ENCODE measurements around the gene IL21R.

The IL21R gene

GRCh38 chr16:27421961-27422740 is 20.2 kb downstream of the IL21R start:
- Histone ChIP-seq H3K4me3 (ENCODE audit: low read depth in 1 of 5, low read length in 5 of 5) (no peak overlapping the region), H3K4me1 (ENCODE audit: control insufficient read depth in 5 of 5, insufficient read depth in 5 of 5, low read length in 5 of 5) (no peaks in the 10 kb centered on the region), H3K27ac (ENCODE audit: low read depth, low read length) (no peak overlapping the region), H3K36me3 (ENCODE audit: control insufficient read depth in 5 of 5, insufficient read depth in 5 of 5, low read length in 5 of 5) (no peaks in the 10 kb centered on the region), H3K27me3 (ENCODE audit: control insufficient read depth in 5 of 5, insufficient read depth in 4 of 5, low read length in 5 of 5) (peaks cover 0 to 3% (median 0%) of the 10 kb centered on the region in 5 donors), H3K9me3 (ENCODE audit: control insufficient read depth in 5 of 5, low read length in 5 of 5) (peaks cover 0 to 23% (median 6%) of the 10 kb centered on the region in 5 donors), H3K9ac (ENCODE audit: low read length in 5 of 5) (no peak overlapping the region)

GRCh38 chr16:27424772-27425498 is 23.0 kb downstream of the IL21R start:
- peaks cover 0 to 23% (median 6%) of the 10 kb centered on the region in 5 donors for H3K9me3 ChIP-seq (ENCODE audit: control insufficient read depth in 5 of 5, low read length in 5 of 5)
- H3K9ac ChIP-seq (ENCODE audit: low read length in 5 of 5), result no peak overlapping the region
- H3K27ac ChIP-seq (ENCODE audit: low read depth, low read length), result no peak overlapping the region
- H3K4me3 ChIP-seq (ENCODE audit: low read depth in 1 of 5, low read length in 5 of 5), result no peak overlapping the region
- no peaks in the 10 kb centered on the region for H3K36me3 ChIP-seq (ENCODE audit: control insufficient read depth in 5 of 5, insufficient read depth in 5 of 5, low read length in 5 of 5)
- H3K4me1 ChIP-seq (ENCODE audit: control insufficient read depth in 5 of 5, insufficient read depth in 5 of 5, low read length in 5 of 5), result no peaks in the 10 kb centered on the region
- peaks cover 0 to 4% (median under 1%) of the 10 kb centered on the region in 5 donors for H3K27me3 ChIP-seq (ENCODE audit: control insufficient read depth in 5 of 5, insufficient read depth in 4 of 5, low read length in 5 of 5)

GRCh38 chr16:27425961-27426360 is 24.0 kb downstream of the IL21R start:
- H3K4me3 ChIP-seq (ENCODE audit: low read depth in 1 of 5, low read length in 5 of 5), result no peak overlapping the region
- peaks cover 0 to 9% (median 8%) of the 10 kb centered on the region in 5 donors for H3K27me3 ChIP-seq (ENCODE audit: control insufficient read depth in 5 of 5, insufficient read depth in 4 of 5, low read length in 5 of 5)
- no peak overlapping the region for H3K9ac ChIP-seq (ENCODE audit: low read length in 5 of 5)
- H3K27ac ChIP-seq (ENCODE audit: low read depth, low read length), result no peak overlapping the region
- H3K9me3 ChIP-seq (ENCODE audit: control insufficient read depth in 5 of 5, low read length in 5 of 5), result peaks cover 0 to 23% (median 6%) of the 10 kb centered on the region in 5 donors
- peaks cover 0 to 4% (median 0%) of the 10 kb centered on the region in 5 donors for H3K4me1 ChIP-seq (ENCODE audit: control insufficient read depth in 5 of 5, insufficient read depth in 5 of 5, low read length in 5 of 5)
- no peaks in the 10 kb centered on the region for H3K36me3 ChIP-seq (ENCODE audit: control insufficient read depth in 5 of 5, insufficient read depth in 5 of 5, low read length in 5 of 5)

- Histone ChIP-seq H3K36me3 (ENCODE audit: control insufficient read depth in 5 of 5, insufficient read depth in 5 of 5, low read length in 5 of 5) (no peaks in the 10 kb centered on the region), H3K4me1 (ENCODE audit: control insufficient read depth in 5 of 5, insufficient read depth in 5 of 5, low read length in 5 of 5) (peaks cover 0 to 8% (median 3%) of the 10 kb centered on the region in 5 donors), H3K9ac (ENCODE audit: low read length in 5 of 5) (no peak overlapping the region), H3K27ac (ENCODE audit: low read depth, low read length) (no peak overlapping the region), H3K4me3 (ENCODE audit: low read depth in 1 of 5, low read length in 5 of 5) (no peak overlapping the region), H3K27me3 (ENCODE audit: control insufficient read depth in 5 of 5, insufficient read depth in 4 of 5, low read length in 5 of 5) (peaks cover 0 to 14% (median 9%) of the 10 kb centered on the region in 5 donors), H3K9me3 (ENCODE audit: control insufficient read depth in 5 of 5, low read length in 5 of 5) (peaks cover 0 to 19% (median 9%) of the 10 kb centered on the region in 5 donors)
Observed at GRCh38 chr16:27426423-27427408, 24.7 kb downstream of the IL21R start.

- no peaks in the 10 kb centered on the region for H3K36me3 ChIP-seq (ENCODE audit: control insufficient read depth in 5 of 5, insufficient read depth in 5 of 5, low read length in 5 of 5)
- no peak overlapping the region for H3K27ac ChIP-seq (ENCODE audit: low read depth, low read length)
- H3K27me3 ChIP-seq (ENCODE audit: control insufficient read depth in 5 of 5, insufficient read depth in 4 of 5, low read length in 5 of 5), result peaks cover 0 to 19% (median 9%) of the 10 kb centered on the region in 5 donors
- H3K9me3 ChIP-seq (ENCODE audit: control insufficient read depth in 5 of 5, low read length in 5 of 5), result peaks cover 0 to 12% (median 7%) of the 10 kb centered on the region in 5 donors
- peaks cover 0 to 14% (median 3%) of the 10 kb centered on the region in 5 donors for H3K4me1 ChIP-seq (ENCODE audit: control insufficient read depth in 5 of 5, insufficient read depth in 5 of 5, low read length in 5 of 5)
- H3K4me3 ChIP-seq (ENCODE audit: low read depth in 1 of 5, low read length in 5 of 5), result no peak overlapping the region
- H3K9ac ChIP-seq (ENCODE audit: low read length in 5 of 5), result no peak overlapping the region
Observed at GRCh38 chr16:27427538-27427937, 25.6 kb downstream of the IL21R start.

GRCh38 chr16:27428026-27428785 is 26.2 kb downstream of the IL21R start:
- no peak overlapping the region for H3K9ac ChIP-seq (ENCODE audit: low read length in 5 of 5)
- no peak overlapping the region for H3K4me3 ChIP-seq (ENCODE audit: low read depth in 1 of 5, low read length in 5 of 5)
- peaks cover 0 to 20% (median 3%) of the 10 kb centered on the region in 5 donors for H3K4me1 ChIP-seq (ENCODE audit: control insufficient read depth in 5 of 5, insufficient read depth in 5 of 5, low read length in 5 of 5)
- peaks cover 0 to 5% (median 3%) of the 10 kb centered on the region in 5 donors for H3K9me3 ChIP-seq (ENCODE audit: control insufficient read depth in 5 of 5, low read length in 5 of 5)
- H3K36me3 ChIP-seq (ENCODE audit: control insufficient read depth in 5 of 5, insufficient read depth in 5 of 5, low read length in 5 of 5), result no peaks in the 10 kb centered on the region
- H3K27me3 ChIP-seq (ENCODE audit: control insufficient read depth in 5 of 5, insufficient read depth in 4 of 5, low read length in 5 of 5), result peaks cover 0 to 19% (median 9%) of the 10 kb centered on the region in 5 donors
- no peak overlapping the region for H3K27ac ChIP-seq (ENCODE audit: low read depth, low read length)

- Histone ChIP-seq H3K27me3 (ENCODE audit: control insufficient read depth in 5 of 5, insufficient read depth in 4 of 5, low read length in 5 of 5) (peaks cover 0 to 19% (median 9%) of the 10 kb centered on the region in 5 donors), H3K27ac (ENCODE audit: low read depth, low read length) (no peak overlapping the region), H3K4me1 (ENCODE audit: control insufficient read depth in 5 of 5, insufficient read depth in 5 of 5, low read length in 5 of 5) (peaks cover 0 to 21% (median 3%) of the 10 kb centered on the region in 5 donors), H3K4me3 (ENCODE audit: low read depth in 1 of 5, low read length in 5 of 5) (no peak overlapping the region), H3K36me3 (ENCODE audit: control insufficient read depth in 5 of 5, insufficient read depth in 5 of 5, low read length in 5 of 5) (no peaks in the 10 kb centered on the region), H3K9ac (ENCODE audit: low read length in 5 of 5) (no peak overlapping the region), H3K9me3 (ENCODE audit: control insufficient read depth in 5 of 5, low read length in 5 of 5) (peaks cover 0 to 5% (median 3%) of the 10 kb centered on the region in 5 donors)
Observed at GRCh38 chr16:27429330-27429871, 27.4 kb downstream of the IL21R start.

- peaks cover 0 to 21% (median 3%) of the 10 kb centered on the region in 5 donors for H3K4me1 ChIP-seq (ENCODE audit: control insufficient read depth in 5 of 5, insufficient read depth in 5 of 5, low read length in 5 of 5)
- H3K9ac ChIP-seq (ENCODE audit: low read length in 5 of 5), result no peak overlapping the region
- H3K9me3 ChIP-seq (ENCODE audit: control insufficient read depth in 5 of 5, low read length in 5 of 5), result peaks cover 0 to 5% (median 3%) of the 10 kb centered on the region in 5 donors
- H3K27me3 ChIP-seq (ENCODE audit: control insufficient read depth in 5 of 5, insufficient read depth in 4 of 5, low read length in 5 of 5), result peaks cover 0 to 19% (median 9%) of the 10 kb centered on the region in 5 donors
- H3K4me3 ChIP-seq (ENCODE audit: low read depth in 1 of 5, low read length in 5 of 5), result no peak overlapping the region
- no peaks in the 10 kb centered on the region for H3K36me3 ChIP-seq (ENCODE audit: control insufficient read depth in 5 of 5, insufficient read depth in 5 of 5, low read length in 5 of 5)
- H3K27ac ChIP-seq (ENCODE audit: low read depth, low read length), result no peak overlapping the region
Observed at GRCh38 chr16:27429981-27430441, 28.0 kb downstream of the IL21R start.

All from subcutaneous abdominal adipose tissue (tissue), 5 donors.